HL-60 (cell line): Measurements from ENCODE around the gene ARMH2.

Experiments used
- CTCF ChIP-seq: IDR thresholded peaks from one replicate; pipeline ENCODE4 v1.5.1; 2011; ENCODE audit warnings: low read length, control low read depth, inconsistent platforms; ENCODE audit not compliant: insufficient read depth
- POLR2AphosphoS5 ChIP-seq: IDR thresholded peaks from 2 replicates; pipeline ENCODE4 v1.6.1; 2012; ENCODE audit warnings: low read depth
- REST ChIP-seq: IDR thresholded peaks from 2 replicates; pipeline ENCODE4 v1.6.1; 2012; ENCODE audit warnings: low read depth; ENCODE audit not compliant: insufficient replicate concordance
- SPI1 ChIP-seq: IDR thresholded peaks from 2 replicates; pipeline ENCODE4 v1.6.1; 2012; ENCODE audit warnings: low read depth, mild to moderate bottlenecking, borderline replicate concordance

GRCh38 chr6:24780206-24780605, 18.5 kb downstream of the ARMH2 start:
- TF ChIP-seq CTCF: no peak
- no peak for TF ChIP-seq POLR2AphosphoS5
- no peak for TF ChIP-seq SPI1
- no peak for TF ChIP-seq REST
